Fibroblast of gingiva (primary cell): Measurements from ENCODE around the gene SPATS2L.
A peak's percentile ranks its signal among the peaks of the same experiment; 100 is the strongest.

Experiments used
- DNase-seq: peaks from one replicate; pipeline ENCODE4 v3.0.0-alpha.2; 2011; ENCODE audit warnings: low read depth

Gene SPATS2L

DNA sequence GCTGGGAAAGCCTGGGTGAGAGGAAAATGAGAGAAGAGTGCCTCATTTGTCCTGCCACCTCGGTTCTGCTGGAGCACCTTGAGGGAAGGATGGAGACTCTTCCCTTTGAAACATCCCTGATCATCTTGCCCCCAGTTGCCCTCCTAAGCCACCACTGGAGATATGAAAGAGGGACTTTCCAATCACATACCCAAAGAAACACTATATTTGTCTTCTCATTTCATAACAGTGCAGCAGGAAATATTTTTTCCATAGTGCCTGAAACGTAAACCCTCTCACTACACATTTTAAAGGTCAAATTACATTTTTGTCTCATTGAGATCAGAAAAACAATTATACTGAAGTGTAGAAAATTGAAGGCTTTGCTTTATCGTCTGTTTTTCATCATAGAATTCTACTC is 140.1 kb downstream of the SPATS2L start:
- no peak for DNase-seq

DNA sequence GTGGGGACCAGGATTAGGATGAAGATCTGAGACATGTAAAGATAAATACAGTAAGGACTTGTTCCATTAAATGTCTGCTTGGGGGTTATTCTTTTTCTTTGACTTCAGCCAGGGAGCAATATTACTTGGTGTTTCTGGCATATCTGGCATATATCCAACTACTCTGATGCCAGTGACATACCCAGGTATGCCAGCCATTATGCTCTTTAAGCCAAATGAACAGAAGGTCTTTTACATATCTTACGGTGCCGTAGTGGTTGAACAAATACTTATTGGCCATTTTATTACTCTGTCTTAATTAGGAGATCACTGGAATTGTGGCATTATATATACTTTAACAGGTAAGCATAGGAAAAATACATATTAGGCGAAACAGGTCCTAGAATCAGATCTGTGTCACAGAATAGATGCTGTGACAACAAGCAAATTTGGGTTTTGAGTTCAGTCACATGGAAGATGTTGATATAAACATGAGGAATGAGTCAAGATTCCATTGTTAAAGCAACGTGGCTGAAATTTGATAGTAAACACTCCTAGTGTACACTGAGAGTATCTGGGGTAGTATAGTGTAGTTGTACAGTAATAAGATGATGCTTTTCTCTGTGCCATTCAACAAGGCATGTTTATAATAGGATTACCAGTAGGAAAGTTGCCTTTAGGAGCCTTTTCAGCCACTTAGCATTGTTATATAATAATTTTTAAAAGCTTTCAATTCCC is 140.8 kb downstream of the SPATS2L start:
- peak; percentile 43 for DNase-seq

DNA sequence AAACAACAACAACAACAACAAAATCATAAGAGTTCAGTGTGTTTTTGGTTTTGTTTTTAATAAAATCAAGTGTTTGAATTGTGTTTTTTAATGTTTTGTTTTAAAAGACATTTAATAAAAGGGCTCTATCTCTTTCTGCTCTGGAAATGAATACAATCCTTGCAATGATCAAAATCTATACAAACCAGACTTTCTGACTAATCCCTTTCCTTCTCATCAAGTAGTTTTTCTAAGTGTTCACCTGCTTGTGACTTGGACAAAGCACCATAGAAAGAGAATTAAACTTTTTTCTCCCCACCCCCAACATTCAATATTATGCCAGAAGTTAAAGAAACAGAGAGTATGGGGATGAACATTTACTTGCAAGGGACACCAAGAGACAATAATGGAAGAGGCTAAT is 142.0 kb downstream of the SPATS2L start:
- no peak for DNase-seq

DNA sequence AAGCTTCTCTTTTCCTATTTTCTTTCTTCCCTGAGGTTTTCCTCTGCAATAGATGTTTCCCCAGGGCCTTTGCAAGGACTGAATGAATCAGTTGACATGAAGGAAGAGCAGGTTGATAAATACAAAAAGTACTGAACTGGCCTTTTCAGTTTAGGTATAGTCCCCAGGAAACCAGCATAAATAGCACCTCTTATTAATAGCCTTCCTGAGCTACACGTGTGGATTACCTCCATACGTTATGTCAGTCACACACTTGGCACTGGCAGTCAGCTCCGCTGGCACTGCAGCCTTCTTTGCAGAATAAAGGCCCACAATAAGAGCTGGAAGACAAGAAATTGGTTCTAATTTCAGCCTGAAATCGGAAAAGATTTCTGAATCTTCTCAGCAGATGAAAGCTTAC is 142.7 kb downstream of the SPATS2L start:
- DNase-seq: no peak

DNA sequence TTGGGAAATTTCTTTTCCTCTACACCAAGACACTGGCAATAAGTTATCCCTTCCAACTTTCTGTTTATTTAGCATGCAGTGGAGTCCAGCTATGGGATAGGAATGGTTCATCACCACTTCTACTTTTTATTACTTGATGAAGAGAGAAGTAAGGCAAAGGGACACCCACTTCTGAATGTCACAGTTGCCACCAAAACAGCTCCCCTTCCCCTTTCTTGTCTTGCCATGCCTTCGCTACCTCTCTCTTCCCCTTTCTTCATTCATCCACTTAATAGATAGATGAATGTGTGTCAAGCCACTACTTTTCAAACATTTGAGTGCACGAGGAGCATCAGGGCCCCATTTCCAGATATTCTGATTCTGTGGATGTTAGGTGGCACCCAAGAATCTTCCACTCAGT is 143.8 kb downstream of the SPATS2L start:
- no peak for DNase-seq

DNA sequence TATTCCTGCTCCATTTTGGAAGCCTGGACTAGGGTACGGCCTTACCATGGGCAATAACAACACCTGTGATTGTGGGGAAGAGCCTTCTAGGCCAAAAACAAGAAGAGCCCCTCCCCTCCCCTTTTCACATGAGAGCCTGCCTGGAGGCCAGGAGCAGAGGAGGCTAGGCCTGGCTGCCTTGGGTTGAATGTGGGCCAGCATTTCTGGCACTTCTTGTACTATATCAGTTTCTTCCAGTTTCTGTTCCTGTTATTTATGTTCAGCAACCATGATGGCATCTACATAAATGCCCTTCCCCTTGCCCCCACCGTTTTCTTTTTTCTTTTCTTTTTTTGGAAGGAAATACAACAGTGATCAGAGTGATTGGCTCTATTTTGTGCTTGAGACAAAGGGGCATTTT is 145.0 kb downstream of the SPATS2L start:
- DNase-seq: no peak

DNA sequence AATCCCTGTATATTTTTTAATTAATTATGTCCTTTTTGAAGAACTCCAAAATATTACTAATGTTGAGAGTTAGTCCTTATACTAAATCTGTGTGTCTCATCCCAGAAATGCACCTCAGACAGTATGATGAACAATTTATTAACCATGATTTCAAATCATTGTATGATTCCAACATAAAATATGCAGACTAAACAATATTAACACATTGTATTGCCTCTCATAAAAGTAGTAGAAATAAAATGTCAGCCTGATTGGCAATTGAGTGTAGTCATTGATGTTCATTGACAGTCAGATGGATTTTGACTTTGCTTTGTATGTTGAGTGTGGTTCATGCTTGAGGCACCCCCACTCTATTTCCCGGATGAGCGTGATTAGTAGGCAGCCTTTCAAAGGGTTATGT is 145.9 kb downstream of the SPATS2L start:
- DNase-seq: no peak

DNA sequence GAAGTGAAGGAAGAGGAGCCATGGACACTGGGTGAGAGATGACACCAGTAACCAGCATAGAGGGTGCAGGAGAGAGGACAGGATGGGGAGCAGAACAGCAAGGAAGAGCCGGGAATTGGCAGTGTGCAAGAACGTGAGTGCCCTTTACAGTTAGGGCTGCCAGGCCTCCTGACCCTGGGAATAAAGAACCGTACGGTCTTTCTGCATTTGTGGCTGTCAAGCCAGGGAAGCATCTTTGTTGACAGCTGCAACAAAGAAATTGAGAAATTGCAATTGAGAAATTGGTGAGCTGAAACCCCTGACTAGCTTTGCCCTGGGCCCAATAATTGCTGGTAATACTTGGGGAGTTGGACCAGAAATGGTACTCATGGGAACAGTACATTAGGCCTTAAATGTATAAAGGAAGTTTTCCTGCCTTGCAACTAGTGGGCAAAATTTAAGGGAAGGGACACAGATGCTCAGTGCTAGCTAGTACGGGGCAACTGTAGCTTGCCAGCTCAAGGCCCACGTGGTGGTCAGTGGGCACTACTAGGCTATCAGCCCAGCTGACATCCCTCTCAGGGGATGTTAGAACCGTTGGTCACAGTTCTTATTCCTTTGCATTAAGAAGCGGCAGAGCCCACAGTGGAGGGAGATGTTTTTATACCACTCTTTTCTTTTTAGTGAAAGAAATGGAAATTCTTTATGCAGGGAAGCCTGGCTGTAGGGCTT is 146.8 kb downstream of the SPATS2L start:
- DNase-seq: no peak

DNA sequence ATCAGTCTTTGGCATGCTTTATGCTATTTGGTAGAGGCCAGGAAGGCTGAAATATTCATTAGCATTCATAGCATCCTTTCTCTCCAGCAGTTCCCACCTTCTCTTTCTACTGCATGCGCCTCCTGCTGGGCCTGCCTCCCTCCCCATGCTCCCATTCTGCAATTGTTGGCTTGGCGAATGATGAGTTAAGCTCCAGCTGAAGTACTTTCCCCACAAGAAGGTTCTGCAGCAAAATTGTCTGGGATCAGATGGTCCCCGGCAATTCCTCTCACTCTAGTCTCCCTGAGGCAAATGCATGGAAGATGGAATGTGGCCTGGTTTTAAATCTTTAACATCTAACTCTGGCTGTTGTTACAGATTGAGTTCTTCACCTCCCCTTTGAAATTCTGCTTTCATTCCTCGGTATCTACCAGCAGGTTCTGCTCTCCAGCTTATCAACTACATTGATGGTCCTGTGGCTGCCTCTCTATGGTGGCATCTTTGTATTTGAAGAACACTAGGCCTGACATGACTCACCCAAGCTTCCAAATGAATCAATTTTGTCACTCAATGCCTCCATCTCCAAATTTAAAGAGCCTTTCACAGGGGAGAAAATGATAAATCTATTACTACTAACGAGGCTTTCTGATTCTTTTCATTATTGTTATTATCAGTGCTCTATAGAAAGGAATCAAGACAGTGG is 147.5 kb downstream of the SPATS2L start:
- no peak for DNase-seq

DNA sequence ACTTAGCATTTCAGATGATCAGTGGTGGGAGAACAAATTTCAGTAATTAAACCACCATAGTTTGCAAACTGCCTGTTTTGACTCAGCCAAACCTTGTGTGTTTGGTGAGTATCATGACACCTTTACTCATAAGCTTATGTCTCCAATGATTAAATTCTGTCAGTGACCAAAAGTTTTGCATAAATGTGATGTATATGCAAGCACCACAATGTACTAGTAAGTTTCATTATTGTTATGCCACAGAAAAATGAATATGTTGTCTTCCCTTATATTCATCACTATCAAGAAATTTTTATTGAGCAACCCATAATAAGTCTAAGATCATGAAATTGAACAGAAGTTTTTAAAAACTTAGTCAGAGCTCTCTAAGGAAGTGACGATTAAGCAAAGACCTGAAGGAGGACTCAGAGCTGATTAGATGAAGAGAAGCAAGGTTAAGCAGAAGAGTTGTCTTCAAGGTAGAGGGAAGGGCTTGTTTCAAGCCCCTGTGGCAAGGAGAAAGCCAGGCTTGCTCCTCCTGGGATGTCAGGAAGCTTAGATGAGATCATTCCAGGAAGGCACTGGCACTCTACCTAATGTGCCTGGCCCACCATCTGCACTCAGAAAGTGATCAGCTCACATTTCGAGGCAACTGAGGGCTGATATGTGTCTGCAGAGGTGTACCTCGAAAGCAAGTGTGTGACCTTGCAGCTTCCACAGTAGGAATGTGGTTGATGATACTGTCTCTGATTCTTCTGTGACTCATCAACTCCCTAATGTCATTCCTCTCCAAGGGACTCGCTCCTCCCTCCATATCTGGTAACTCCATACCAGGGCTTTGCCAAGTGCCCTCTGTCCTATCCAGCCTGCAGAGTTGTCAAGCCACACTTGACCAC is 148.7 kb downstream of the SPATS2L start:
- DNase-seq: peak; percentile 34

DNA sequence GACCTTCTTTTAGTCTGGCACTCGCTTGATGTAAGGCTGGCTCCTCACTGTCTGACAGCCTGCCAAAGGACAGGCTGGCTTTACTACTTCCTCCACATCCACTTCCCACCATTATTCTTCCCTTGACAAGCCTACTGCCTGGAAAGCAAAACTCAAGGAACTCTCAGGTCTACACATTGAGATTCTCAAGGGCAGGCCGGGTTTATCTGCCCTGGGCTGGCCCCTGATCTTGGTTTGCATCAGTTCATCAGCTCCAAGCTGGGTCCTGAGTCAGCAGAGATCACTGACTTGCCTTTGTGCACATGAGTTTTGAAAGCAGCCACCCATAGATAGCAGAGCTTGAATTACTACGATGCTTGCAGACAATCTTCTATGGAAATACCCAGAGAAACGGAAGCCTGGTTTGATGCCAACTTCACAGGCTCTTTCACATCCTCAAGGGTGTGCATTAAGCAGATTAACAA is 149.5 kb downstream of the SPATS2L start:
- no peak for DNase-seq

DNA sequence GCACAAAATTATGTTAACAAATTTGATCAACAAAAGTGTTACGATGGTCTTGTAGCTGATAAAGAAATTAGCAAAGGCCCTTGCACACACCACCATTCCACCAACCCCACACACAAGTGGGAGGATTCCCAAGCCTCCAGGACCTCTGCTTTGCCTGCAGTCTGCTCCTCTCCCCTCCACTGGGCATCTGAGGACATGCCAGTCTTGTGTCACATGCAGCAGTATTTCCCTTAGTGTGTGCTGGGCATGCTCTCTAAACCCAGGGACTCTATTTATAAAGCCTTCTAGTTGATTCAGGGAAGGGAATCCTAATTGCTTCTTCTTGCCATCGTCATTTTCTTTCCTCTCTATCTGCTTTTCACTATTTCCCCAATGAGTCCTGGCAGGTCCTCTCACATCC is 150.1 kb downstream of the SPATS2L start:
- no peak for DNase-seq

DNA sequence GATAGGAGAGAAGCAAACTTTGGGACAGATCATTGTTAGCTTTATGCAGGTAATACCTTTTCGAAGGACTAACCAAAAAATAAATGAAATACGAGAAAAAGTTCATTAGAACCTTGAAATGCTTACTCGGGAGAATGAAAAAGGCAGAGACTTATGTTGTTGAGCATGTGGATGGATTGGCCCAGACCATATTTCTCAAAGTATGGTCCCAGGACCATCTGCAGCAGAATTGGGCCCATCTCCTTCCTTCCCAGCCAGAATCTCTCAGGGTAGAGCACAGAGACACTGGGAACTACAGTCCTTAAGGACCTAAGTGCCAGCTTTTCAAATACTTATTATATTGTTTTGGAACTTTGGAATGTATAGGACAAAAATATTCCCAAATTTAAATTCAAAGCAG is 152.6 kb downstream of the SPATS2L start:
- DNase-seq: no peak

DNA sequence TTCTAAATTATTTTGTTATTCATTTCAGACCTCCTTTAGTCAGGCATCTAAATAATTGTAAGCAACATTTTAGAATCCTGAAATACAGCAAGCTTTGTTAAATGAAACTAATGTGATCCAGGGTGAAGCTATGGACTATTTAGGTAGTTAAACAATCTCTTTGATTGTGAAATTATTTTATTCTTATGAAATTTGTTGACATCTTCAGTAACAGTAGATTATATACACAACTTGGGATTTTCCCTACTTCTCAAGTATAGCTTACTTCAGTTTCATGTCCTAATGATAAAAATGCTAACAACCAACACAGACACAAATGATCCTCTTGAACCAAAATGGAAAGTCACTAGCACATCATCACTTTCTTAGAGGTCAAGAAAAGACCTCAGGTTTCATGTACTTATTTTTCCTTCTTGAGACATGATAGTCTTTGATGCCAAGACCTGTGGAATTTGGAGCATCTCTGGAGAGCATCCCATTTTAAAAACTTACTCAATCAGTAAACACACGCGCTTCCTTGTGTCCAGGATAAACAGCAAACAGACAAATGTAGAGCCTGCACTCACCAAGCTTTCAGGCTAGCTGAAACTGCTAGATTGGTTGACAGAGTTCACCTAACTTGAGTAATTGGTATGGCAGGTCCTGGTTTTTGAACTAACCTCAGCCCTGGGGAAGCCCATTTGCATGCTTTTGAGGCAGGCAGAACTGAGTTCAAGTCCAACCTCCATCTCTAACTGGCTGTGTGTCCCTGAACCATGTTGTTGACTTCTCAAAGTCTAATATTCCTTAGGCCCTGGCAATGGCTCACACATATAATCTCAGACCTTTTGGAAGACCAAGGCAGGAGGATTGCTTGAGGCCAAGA is 155.6 kb downstream of the SPATS2L start:
- DNase-seq: peak; percentile 64

DNA sequence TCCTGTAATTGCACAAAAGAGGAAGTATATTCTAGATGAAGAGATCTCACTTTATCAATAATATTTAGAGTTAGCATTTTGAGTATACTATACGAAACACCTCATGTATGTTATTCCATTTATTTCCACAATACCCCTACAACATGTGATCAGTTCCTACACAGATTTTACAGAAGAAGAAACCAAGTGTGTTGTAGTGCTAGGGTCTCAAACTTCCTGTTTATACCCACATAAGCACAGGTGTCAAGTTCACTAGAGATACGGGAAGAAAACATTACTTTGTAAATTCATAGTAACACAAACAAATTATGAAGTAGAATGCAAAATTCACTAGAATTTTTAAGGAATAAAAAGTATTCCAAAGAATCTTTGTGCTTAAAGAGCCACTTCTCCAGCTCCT is 157.0 kb downstream of the SPATS2L start:
- DNase-seq: no peak

DNA sequence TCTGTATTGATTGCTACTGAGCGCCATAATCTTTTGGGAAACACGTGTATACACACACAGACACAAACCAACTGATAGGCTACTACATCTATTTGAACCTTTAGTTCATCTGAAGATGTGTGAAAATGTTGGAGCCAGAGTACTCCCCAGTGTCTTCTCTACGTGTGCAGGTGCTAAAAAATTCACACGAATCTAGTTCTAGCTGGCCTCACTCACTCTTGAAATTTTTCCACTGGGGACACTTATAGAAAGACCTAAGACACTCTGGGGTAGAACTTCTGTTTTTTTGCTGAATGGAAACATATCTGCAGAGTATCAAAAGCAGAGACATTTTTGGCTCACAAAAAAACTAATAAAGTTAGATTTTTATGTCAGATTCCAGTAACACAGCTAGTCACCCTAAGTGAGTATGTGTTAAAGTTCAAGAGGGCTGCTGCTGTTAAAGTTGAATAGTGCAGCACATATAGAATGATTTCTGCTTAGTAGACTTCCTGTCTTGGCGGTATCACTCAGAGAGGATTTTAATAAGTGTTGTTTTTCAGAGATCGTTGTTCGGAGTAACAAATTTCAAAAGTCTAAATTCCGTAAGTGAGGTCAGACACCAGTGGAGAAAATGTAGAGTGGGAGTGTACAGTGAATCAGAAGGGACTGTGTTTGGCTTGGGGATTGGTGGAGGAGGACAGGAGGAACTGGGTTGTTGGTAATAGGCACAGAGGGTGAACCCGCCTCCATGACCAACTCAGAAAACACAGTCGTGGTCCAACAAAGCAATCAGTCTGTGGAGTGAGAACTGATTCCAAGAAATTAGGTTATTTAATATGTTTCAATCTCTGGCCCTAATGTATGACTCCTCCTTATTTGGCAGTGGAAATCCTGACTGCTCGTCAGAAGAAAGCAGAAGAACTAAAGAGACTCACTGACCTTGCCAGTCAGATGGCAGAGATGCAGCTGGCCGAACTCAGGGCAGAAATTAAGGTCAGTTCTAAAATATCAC is 160.2 kb downstream of the SPATS2L start:
- DNase-seq: peak; percentile 95

DNA sequence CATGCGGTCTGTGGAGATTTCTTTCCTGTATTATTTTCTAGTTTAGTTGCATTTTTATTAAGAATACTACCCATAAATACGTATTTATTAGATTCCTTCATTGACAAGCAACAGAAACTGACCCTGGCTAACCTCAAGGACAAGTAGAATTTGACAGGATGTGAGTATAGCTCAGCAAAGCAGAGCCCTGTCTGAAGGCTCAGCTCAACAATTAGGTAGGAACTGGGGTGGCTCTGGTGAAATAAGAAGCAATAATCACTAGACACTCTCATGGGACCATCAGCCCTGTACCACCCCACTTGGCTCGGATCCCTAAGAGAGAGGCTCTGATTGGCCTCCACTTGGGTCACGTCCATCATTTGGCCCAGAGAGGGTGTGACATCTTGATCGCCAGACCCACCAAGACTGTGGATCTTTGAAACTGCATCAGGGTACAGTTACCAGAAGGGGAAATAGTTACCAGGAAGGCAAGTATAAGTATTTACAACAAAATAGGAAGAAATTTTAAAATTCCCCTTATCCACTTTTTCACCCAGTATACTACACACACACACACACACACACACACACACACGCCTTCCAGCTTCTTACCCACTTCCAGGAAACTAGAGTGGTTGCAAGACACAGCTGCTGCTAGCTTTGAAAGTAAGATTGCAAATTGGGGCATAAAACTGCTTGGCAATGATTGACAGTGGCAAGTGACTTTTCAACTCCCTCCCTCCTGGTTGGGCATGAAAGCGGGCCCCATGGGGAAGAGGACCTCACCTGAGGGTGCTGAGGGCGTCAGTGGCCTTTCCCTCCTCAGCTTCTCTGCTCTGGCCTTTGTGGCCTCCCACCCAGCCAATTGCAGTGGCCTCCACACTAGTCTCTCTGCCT is 161.6 kb downstream of the SPATS2L start:
- no peak for DNase-seq

DNA sequence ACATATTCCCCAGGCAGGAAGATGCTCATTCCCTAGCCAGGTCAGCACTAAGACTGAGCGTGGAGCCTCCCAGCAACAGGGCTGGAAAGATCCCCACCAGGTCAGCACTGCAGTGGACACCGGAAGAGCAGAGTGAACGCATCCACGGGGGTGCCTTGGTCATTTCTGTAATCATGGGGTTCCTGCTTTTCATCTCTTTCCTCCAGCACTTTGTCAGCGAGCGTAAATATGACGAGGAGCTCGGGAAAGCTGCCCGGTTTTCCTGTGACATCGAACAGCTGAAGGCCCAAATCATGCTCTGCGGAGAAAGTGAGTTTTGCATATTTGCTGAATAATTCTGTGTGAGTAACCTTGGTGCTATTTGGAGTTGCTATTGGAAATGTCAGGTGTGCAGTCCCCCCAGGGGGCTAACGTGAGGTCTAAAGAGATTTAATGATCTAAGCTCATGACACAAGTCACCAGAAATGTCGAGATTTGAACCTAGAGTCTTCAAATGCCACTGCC is 163.3 kb downstream of the SPATS2L start:
- no peak for DNase-seq

DNA sequence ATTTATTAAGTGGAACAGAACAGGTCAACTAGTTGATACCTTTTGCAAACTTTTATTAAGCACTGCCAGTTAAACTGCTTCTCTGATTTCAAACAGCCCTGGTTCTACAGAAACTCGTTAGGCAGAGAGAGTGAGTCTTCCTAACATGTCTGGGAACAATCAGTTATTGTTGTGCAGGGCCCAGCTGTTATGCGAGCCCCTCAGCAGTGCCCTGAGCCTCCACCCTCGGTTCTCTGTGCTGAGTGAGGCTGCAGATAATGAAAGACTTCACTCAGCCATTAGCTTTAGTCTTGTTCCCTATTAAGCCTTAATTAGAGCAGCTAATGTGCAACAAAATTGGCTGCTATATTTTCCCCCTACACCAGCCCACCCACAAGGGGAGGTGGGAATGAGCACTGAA is 163.7 kb downstream of the SPATS2L start:
- DNase-seq: no peak
